ENCODE results near the gene NT5C1A.

DNA sequence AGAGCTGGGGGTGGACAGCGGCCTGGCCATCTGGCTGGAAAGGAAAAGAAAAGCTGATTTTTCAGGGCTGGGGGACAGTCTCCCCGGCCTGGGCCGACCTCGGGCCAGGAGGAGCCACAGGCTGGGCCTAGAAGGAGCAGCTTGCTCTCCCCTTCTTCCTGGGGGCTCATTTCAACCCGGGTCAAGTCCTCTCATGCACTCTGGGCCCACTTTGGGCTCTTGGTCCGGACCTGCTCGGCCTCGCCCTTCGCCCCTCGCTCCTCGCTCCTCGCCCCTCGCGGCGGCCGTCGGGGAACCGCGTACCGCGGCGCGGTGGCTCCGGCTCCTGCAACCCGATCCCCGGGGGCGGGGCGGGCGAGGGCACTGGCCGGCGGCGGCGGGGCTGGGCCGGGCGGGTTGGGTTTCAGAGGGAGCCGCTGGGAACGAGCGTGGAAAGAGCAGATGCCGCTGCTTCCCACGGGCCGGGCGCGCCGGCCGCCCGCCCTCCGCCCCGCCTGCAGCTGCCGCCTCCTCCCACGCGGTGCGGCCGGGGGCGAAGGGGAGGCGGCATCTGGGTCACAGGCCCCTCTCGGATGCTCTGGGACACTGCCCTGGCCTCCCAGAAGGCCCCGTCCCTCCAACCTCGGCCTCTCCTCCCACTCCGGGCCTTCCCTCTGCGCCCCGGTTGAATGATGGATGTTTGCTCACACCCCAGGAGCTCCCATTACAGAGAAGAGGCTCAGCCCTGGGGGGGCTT, 39.1 kb downstream of the NT5C1A start:
- TF ChIP-seq POLR2A (IDR thresholded peaks at IDR 0.05) (no peak), EP300 (IDR thresholded peaks at IDR 0.05) (no peak)
- TF ChIP-seq, protein P1, sequence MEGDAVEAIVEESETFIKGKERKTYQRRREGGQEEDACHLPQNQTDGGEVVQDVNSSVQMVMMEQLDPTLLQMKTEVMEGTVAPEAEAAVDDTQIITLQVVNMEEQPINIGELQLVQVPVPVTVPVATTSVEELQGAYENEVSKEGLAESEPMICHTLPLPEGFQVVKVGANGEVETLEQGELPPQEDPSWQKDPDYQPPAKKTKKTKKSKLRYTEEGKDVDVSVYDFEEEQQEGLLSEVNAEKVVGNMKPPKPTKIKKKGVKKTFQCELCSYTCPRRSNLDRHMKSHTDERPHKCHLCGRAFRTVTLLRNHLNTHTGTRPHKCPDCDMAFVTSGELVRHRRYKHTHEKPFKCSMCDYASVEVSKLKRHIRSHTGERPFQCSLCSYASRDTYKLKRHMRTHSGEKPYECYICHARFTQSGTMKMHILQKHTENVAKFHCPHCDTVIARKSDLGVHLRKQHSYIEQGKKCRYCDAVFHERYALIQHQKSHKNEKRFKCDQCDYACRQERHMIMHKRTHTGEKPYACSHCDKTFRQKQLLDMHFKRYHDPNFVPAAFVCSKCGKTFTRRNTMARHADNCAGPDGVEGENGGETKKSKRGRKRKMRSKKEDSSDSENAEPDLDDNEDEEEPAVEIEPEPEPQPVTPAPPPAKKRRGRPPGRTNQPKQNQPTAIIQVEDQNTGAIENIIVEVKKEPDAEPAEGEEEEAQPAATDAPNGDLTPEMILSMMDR (IDR thresholded peaks at IDR 0.05): no peak

Data from gastroesophageal sphincter (tissue), 3 donors.